SH-SY5Y (cell line): ENCODE results near the gene WDR37.

Experiments
- GATA2 ChIP-seq: IDR thresholded peaks from 2 replicates; pipeline ENCODE4 v1.6.1; 2011; ENCODE audit warnings: mild to moderate bottlenecking, low read depth, low read length
- GATA3 ChIP-seq: IDR thresholded peaks from 2 replicates; pipeline ENCODE4 v1.6.1; 2011; ENCODE audit warnings: low read depth, mild to moderate bottlenecking, low read length, moderate library complexity

DNA sequence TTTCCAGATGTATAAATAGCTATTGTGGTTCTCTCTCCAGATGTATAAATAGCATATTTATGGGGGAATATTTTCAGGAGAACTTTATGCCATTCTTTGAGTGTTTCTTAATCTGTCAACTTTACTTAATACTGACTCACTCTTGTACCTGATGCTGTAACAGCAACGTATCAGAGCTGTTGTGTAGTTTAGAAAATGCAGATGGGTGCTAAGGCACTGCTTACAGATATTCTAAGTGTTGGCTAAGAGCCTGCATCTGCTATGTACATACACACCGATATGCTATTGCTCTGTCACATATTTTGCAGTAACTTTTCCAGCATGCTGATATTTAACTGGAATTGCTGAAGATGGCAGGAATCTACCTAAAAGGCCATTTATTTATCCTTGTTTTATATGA lies 71.9 kb downstream of the WDR37 start:
- TF ChIP-seq GATA2 (no peak), GATA3 (no peak)
